ENCODE measurements around the gene TRAPPC14. TPM values are rescaled to one million over a fixed set of nuclear protein-coding genes. Genes with fewer than 3 reads are reported as not detected.
A peak's percentile ranks its signal among the peaks of the same experiment; 100 is the strongest.

TRAPPC14 gene
- total and polyA plus RNA-seq, 2 of the 13 experiments (the other 11 are each of a cell fraction or from before 2014, with no cell fraction given) = 4.7 to 9.6 TPM

DNA sequence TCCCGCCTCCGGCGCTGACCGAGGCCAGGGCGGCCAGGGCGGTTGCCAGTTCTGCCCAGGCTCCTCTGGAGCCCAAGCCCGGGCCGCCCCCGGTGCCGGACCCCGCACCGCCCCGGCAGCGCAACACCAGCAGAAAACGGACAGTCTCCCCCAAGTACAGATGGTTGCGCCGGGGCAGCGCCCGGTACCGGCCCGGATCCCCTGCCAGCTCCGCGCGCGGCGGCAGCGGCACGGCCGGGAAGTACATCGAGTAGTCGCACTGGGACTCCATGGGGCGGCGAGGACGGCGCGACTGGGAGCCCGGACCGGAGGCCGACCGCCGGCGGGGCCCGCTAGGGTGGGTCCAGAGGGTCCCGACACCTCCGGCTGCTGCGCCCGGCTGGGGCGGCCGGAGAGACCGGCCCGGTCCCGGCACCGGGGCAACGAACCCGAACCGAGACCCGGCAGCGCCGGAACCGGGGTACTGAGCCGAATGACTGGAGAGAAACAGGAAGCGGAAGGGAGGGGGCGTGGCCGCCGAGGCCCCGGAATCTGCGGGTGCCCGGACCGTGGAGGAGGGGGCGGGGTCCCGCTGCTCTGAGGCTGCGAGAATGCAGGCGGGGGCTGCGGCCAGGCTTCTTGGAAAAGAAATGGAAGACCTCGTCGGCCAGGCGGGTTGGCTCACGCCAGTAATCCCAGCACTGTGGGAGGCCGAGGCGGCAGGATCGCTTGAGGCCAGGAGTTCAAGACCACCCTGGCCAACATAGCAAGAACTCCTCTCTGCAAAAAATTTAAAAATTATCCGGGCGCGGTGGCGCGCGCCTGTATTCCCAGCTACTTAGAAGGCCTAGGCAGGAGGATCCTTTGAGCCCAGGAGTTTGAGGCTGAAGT lies at the start of gene TRAPPC14 (continued):
- TF ChIP-seq REXO4 (CRISPR knock-in tag; IDR thresholded peaks at IDR 0.05; ENCODE audit: borderline replicate concordance) (no peak), FOXA3 (CRISPR knock-in tag; IDR thresholded peaks at IDR 0.05) (no peak; the same call in 1 of the 2 replicates), ZNF7 (CRISPR knock-in tag; IDR thresholded peaks at IDR 0.05) (no peak), EHMT2 (IDR thresholded peaks at IDR 0.05; ENCODE audit: borderline replicate concordance, low read depth, low read length) (no peak), ARNT (IDR thresholded peaks at IDR 0.05) (no peak), ZNF264 (CRISPR knock-in tag; IDR thresholded peaks at IDR 0.05) (no peak), CCDC6 (CRISPR knock-in tag; IDR thresholded peaks at IDR 0.05) (peak; percentile 61; the same call in 1 of the 2 replicates), ZNF160 (CRISPR knock-in tag; IDR thresholded peaks at IDR 0.05) (no peak; the same call in 1 of the 2 replicates), TEAD3 (CRISPR knock-in tag; optimal IDR thresholded peaks at IDR 0.05; ENCODE audit: borderline replicate concordance) (peak; percentile 86), TCF7 (IDR thresholded peaks at IDR 0.05; ENCODE audit: low read depth) (no peak), ZNF367 (CRISPR knock-in tag; IDR thresholded peaks at IDR 0.05; ENCODE audit: borderline replicate concordance) (no peak; the same call in 1 of the 2 replicates), PAF1 (CRISPR knock-in tag; IDR thresholded peaks at IDR 0.05) (no peak), HMG20B (CRISPR knock-in tag; conservative IDR thresholded peaks at IDR 0.05) (no peak), ZNF451 (CRISPR knock-in tag; IDR thresholded peaks at IDR 0.05) (no peak), ATRX (CRISPR knock-in tag; IDR thresholded peaks at IDR 0.05; ENCODE audit: borderline replicate concordance) (no peak), RXRB (CRISPR knock-in tag; IDR thresholded peaks at IDR 0.05; ENCODE audit: borderline replicate concordance) (0 out of 2 replicates have a peak, but pooled peaks have one; percentile 32), CBFB (CRISPR knock-in tag; IDR thresholded peaks at IDR 0.05) (peak; percentile 51; the same call in 1 of the 2 replicates), ZNF660 (CRISPR knock-in tag; IDR thresholded peaks at IDR 0.05; ENCODE audit: borderline replicate concordance, low read depth) (no peak), ZNF629 (CRISPR knock-in tag; conservative IDR thresholded peaks at IDR 0.05) (no peak)
- TF ChIP-seq, protein P1, sequence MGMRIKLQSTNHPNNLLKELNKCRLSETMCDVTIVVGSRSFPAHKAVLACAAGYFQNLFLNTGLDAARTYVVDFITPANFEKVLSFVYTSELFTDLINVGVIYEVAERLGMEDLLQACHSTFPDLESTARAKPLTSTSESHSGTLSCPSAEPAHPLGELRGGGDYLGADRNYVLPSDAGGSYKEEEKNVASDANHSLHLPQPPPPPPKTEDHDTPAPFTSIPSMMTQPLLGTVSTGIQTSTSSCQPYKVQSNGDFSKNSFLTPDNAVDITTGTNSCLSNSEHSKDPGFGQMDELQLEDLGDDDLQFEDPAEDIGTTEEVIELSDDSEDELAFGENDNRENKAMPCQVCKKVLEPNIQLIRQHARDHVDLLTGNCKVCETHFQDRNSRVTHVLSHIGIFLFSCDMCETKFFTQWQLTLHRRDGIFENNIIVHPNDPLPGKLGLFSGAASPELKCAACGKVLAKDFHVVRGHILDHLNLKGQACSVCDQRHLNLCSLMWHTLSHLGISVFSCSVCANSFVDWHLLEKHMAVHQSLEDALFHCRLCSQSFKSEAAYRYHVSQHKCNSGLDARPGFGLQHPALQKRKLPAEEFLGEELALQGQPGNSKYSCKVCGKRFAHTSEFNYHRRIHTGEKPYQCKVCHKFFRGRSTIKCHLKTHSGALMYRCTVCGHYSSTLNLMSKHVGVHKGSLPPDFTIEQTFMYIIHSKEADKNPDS (CRISPR knock-in tag; IDR thresholded peaks at IDR 0.05) = no peak
- TF ChIP-seq, protein P2, sequence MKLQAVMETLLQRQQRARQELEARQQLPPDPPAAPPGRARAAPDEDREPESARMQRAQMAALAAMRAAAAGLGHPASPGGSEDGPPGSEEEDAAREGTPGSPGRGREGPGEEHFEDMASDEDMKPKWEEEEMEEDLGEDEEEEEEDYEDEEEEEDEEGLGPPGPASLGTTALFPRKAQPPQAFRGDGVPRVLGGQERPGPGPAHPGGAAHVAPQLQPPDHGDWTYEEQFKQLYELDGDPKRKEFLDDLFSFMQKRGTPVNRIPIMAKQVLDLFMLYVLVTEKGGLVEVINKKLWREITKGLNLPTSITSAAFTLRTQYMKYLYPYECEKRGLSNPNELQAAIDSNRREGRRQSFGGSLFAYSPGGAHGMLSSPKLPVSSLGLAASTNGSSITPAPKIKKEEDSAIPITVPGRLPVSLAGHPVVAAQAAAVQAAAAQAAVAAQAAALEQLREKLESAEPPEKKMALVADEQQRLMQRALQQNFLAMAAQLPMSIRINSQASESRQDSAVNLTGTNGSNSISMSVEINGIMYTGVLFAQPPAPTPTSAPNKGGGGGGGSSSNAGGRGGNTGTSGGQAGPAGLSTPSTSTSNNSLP (IDR thresholded peaks at IDR 0.05; ENCODE audit: low read depth, low read length) = no peak
- TF ChIP-seq, protein P3, sequence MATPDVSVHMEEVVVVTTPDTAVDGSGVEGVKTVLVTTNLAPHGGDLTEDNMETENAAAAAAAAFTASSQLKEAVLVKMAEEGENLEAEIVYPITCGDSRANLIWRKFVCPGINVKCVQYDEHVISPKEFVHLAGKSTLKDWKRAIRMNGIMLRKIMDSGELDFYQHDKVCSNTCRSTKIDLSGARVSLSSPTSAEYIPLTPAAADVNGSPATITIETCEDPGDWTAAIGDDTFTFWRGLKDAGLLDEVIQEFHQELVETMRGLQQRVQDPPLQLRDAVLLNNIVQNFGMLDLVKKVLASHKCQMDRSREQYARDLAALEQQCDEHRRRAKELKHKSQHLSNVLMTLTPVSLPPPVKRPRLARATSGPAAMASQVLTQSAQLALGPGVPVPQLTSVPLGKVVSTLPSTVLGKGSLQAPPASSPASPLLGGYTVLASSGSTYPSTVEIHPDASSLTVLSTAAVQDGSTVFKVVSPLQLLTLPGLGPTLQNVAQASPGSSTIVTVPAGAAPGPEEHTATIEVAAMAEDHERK (CRISPR knock-in tag; IDR thresholded peaks at IDR 0.05; ENCODE audit: low read depth) = no peak
- TF ChIP-seq, protein P4, sequence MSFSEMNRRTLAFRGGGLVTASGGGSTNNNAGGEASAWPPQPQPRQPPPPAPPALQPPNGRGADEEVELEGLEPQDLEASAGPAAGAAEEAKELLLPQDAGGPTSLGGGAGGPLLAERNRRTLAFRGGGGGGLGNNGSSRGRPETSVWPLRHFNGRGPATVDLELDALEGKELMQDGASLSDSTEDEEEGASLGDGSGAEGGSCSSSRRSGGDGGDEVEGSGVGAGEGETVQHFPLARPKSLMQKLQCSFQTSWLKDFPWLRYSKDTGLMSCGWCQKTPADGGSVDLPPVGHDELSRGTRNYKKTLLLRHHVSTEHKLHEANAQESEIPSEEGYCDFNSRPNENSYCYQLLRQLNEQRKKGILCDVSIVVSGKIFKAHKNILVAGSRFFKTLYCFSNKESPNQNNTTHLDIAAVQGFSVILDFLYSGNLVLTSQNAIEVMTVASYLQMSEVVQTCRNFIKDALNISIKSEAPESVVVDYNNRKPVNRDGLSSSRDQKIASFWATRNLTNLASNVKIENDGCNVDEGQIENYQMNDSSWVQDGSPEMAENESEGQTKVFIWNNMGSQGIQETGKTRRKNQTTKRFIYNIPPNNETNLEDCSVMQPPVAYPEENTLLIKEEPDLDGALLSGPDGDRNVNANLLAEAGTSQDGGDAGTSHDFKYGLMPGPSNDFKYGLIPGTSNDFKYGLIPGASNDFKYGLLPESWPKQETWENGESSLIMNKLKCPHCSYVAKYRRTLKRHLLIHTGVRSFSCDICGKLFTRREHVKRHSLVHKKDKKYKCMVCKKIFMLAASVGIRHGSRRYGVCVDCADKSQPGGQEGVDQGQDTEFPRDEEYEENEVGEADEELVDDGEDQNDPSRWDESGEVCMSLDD (CRISPR knock-in tag; IDR thresholded peaks at IDR 0.05; ENCODE audit: borderline replicate concordance) = no peak

Data from HepG2 (cell line).